GM21723 (cell line): ENCODE results near the gene CLRN3.

Experiments used
- ATAC-seq: cut with Tn5 transposase; IDR thresholded peaks from one replicate; pipeline ENCODE4 v1.9.1; 2021; ENCODE audit warnings: mild to moderate bottlenecking, moderate library complexity; ENCODE audit not compliant: unreplicated experiment

Gene CLRN3

GRCh38 chr10:127919418-127920271 lies 26.9 kb upstream of the CLRN3 start:
- no peak for ATAC-seq

GRCh38 chr10:127918572-127918971 lies 25.8 kb upstream of the CLRN3 start:
- no peak for ATAC-seq

GRCh38 chr10:127916826-127917225 lies 24.1 kb upstream of the CLRN3 start:
- no peak for ATAC-seq

- no peak for ATAC-seq
Observed at GRCh38 chr10:127915324-127915723, 22.6 kb upstream of the CLRN3 start.

- ATAC-seq: no peak
Observed at GRCh38 chr10:127913368-127913759, 20.6 kb upstream of the CLRN3 start.

- ATAC-seq: no peak
Observed at GRCh38 chr10:127912607-127913367, 20.0 kb upstream of the CLRN3 start.

GRCh38 chr10:127911867-127912257 lies 19.1 kb upstream of the CLRN3 start:
- ATAC-seq: no peak

- no peak for ATAC-seq
Observed at GRCh38 chr10:127911218-127911866, 18.6 kb upstream of the CLRN3 start.

GRCh38 chr10:127910464-127910770 lies 17.7 kb upstream of the CLRN3 start:
- ATAC-seq: no peak

- ATAC-seq: no peak
Observed at GRCh38 chr10:127909716-127910463, 17.1 kb upstream of the CLRN3 start.

- no peak for ATAC-seq
Observed at GRCh38 chr10:127908959-127909267, 16.2 kb upstream of the CLRN3 start.

GRCh38 chr10:127908106-127908958 lies 15.6 kb upstream of the CLRN3 start:
- no peak for ATAC-seq

- ATAC-seq: no peak
Observed at GRCh38 chr10:127907411-127908105, 14.8 kb upstream of the CLRN3 start.

GRCh38 chr10:127906548-127907377 lies 14.0 kb upstream of the CLRN3 start, which contains the start of gene PTPRE:
TSS of gene PTPRE (plus strand) at chr10:127907103. CDS start at chr10:128040882, 133,779 bp downstream.
- ATAC-seq: peak; percentile 81

GRCh38 chr10:127905848-127906261 lies 13.1 kb upstream of the CLRN3 start:
- ATAC-seq: no peak

GRCh38 chr10:127905001-127905847 lies 12.5 kb upstream of the CLRN3 start:
- ATAC-seq: no peak

GRCh38 chr10:127904311-127905000 lies 11.7 kb upstream of the CLRN3 start:
- ATAC-seq: no peak
